ENCODE measurements around the gene EXOC4.
A peak's percentile ranks its signal among the peaks of the same experiment; 100 is the strongest.

The EXOC4 gene

DNA sequence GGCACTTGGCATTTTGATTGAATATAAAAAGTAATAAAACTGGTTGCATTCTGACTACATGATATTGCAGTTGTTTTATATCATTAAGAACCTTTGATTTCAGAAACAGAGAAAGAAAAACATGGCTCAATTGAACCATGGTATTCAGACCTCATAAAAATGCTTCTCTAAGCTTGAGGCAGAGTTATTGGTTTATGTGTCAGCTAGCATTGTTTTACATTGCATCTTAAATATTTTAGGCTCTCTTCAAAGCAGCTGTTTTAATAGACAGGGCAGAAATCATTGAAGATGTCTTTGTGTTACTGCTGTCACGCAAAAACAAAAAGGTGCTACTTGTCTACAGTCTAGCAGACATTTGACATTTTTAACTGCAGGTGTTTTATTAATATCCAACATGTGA, 299.2 kb downstream of the EXOC4 start:
- TF ChIP-seq, protein P1, sequence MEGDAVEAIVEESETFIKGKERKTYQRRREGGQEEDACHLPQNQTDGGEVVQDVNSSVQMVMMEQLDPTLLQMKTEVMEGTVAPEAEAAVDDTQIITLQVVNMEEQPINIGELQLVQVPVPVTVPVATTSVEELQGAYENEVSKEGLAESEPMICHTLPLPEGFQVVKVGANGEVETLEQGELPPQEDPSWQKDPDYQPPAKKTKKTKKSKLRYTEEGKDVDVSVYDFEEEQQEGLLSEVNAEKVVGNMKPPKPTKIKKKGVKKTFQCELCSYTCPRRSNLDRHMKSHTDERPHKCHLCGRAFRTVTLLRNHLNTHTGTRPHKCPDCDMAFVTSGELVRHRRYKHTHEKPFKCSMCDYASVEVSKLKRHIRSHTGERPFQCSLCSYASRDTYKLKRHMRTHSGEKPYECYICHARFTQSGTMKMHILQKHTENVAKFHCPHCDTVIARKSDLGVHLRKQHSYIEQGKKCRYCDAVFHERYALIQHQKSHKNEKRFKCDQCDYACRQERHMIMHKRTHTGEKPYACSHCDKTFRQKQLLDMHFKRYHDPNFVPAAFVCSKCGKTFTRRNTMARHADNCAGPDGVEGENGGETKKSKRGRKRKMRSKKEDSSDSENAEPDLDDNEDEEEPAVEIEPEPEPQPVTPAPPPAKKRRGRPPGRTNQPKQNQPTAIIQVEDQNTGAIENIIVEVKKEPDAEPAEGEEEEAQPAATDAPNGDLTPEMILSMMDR (IDR thresholded peaks at IDR 0.05; ENCODE audit: insufficient read depth, low read length, poor library complexity, severe bottlenecking): no peak

DNA sequence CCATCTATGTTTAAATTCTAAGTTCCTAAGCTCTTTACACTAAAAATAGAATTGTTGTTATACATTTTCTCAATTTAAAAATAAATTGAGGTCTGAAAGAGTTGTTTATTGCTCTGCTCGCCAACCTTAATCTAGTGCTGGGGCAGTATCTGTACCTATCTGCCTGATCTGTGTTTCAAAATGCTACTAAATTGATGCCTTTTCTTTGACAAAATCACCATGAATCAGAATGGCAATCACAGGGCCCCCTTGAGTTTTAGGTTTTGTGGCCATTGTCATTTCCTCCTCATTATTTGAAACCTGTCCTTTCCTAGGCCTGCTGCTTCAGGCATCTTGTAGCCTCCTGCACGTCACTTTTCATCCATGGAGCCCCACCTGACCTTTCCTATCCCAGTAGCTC, 301.5 kb downstream of the EXOC4 start:
- Histone ChIP-seq H3K27me3 (replicated peaks; ENCODE audit: control insufficient read depth, insufficient read depth, low read length) (no peaks in the 10 kb centered on the region), H3K36me3 (ENCODE audit: control insufficient read depth, insufficient read depth, low read length) (no peaks in the 10 kb centered on the region), H3K4me3 (replicated peaks; ENCODE audit: low read depth, low read length) (no peak overlapping the region)
- DNase-seq (ENCODE audit: extremely low read depth, insufficient read length): no peak
- TF ChIP-seq, protein P1 (IDR thresholded peaks at IDR 0.05; ENCODE audit: insufficient read depth, low read length, poor library complexity, severe bottlenecking): no peak

More for the DNA sequence above, 299.2 kb downstream of the EXOC4 start:
- DNase-seq (ENCODE audit: extremely low read depth, insufficient read length): no peak
- no peak overlapping the region for H3K4me3 ChIP-seq (replicated peaks; ENCODE audit: low read depth, low read length)
- no peaks in the 10 kb centered on the region for H3K27me3 ChIP-seq (replicated peaks; ENCODE audit: control insufficient read depth, insufficient read depth, low read length)
- no peaks in the 10 kb centered on the region for H3K36me3 ChIP-seq (ENCODE audit: control insufficient read depth, insufficient read depth, low read length)

DNA sequence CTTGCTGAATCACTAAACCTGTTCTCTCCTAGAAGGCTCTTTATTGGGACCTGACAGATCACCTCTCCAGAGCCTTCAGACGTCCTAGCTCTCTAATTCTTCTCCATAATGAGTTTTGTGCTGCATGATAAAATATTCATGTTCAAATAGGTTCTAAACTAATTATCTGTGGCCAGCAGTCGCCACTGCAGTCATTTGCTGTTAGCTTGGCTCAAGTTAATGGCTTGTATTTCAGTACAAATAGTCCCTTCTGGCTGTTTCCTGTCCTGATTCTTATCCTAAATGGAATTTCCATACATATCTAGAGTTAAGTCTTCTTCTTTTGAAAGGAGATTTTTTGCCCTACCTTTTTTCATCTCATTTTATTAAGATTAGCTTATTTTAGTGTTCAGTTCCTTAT, 303.2 kb downstream of the EXOC4 start:
- Histone ChIP-seq H3K4me3 (replicated peaks; ENCODE audit: low read depth, low read length) (no peak overlapping the region), H3K36me3 (ENCODE audit: control insufficient read depth, insufficient read depth, low read length) (no peaks in the 10 kb centered on the region), H3K27me3 (replicated peaks; ENCODE audit: control insufficient read depth, insufficient read depth, low read length) (no peaks in the 10 kb centered on the region)
- TF ChIP-seq, protein P1 (IDR thresholded peaks at IDR 0.05; ENCODE audit: insufficient read depth, low read length, poor library complexity, severe bottlenecking): no peak
- no peak for DNase-seq (ENCODE audit: extremely low read depth, insufficient read length)

DNA sequence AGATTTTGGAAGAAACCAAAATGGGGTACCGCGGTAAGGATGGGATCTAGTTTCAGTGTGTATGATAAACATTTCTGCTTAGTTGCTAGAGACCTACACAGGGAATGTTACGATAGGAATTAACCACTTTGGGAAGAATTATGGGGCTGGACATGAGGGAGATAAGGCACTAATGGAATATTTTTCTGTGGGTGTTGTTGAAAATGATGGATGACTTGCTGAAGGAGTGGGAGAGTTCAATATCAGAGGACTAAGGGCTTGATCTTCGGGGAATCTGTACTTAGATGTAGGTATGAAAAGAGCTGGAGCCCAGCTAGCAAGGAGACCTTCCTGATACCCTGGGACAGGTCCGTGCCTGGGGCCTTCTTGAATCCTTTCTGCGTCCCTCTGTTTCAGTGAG, 303.7 kb downstream of the EXOC4 start:
- no peaks in the 10 kb centered on the region for H3K36me3 ChIP-seq (ENCODE audit: control insufficient read depth, insufficient read depth, low read length)
- no peak for DNase-seq (ENCODE audit: extremely low read depth, insufficient read length)
- H3K4me3 ChIP-seq (replicated peaks; ENCODE audit: low read depth, low read length): no peak overlapping the region
- no peaks in the 10 kb centered on the region for H3K27me3 ChIP-seq (replicated peaks; ENCODE audit: control insufficient read depth, insufficient read depth, low read length)
- TF ChIP-seq, protein P1 (IDR thresholded peaks at IDR 0.05; ENCODE audit: insufficient read depth, low read length, poor library complexity, severe bottlenecking): no peak

DNA sequence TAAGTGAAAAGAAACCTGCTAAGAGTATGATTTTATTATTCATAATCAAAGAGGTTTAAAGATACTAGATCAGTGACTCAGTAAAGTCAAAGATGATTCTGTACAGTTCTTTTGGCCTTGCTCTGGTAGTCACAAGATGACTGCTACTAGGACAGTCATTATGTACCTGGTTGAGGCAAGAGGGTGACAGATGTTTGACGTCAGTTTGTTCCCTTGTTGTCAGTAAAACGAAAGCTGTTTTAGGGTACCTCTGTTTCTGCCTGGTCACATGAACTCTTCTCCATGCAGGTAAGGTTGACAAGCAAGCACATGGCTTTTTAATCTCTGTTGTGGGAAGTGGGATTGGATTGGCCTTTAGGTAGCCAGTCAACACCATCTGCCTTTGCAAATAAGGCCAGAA, 308.0 kb downstream of the EXOC4 start:
- Histone ChIP-seq H3K27me3 (replicated peaks; ENCODE audit: control insufficient read depth, insufficient read depth, low read length) (no peaks in the 10 kb centered on the region), H3K36me3 (ENCODE audit: control insufficient read depth, insufficient read depth, low read length) (no peaks in the 10 kb centered on the region), H3K4me3 (replicated peaks; ENCODE audit: low read depth, low read length) (no peak overlapping the region)
- DNase-seq (ENCODE audit: extremely low read depth, insufficient read length): peak; percentile 9
- TF ChIP-seq, protein P1 (IDR thresholded peaks at IDR 0.05; ENCODE audit: insufficient read depth, low read length, poor library complexity, severe bottlenecking): no peak

DNA sequence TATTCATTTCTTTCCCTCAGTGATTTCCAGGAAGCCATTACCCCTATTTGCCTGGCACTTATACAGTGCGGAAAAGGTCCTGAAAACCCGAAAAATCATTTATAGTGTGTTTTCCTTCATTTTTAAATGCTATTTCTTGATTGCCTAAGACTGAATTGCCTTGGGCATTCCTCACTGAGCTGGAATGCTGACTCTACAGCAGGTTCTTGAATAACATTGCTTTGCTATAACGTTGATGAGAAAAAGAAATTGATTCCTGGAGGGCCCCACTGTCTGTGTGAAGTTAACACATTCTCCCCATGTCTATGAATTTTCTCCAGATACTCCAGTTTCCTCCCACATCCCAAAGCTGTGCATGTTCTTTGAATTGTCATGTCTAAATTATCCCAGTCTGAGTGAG, 308.5 kb downstream of the EXOC4 start:
- Histone ChIP-seq H3K4me3 (replicated peaks; ENCODE audit: low read depth, low read length) (no peak overlapping the region), H3K27me3 (replicated peaks; ENCODE audit: control insufficient read depth, insufficient read depth, low read length) (no peaks in the 10 kb centered on the region), H3K36me3 (ENCODE audit: control insufficient read depth, insufficient read depth, low read length) (no peaks in the 10 kb centered on the region)
- no peak for DNase-seq (ENCODE audit: extremely low read depth, insufficient read length)
- TF ChIP-seq, protein P1 (IDR thresholded peaks at IDR 0.05; ENCODE audit: insufficient read depth, low read length, poor library complexity, severe bottlenecking): no peak

Data from GM06990 (cell line).